Activated CD4-positive, alpha-beta T cell treated with anti-CD3 and anti-CD28 coated beads, Interleukin-2, amount 50 U/mL, for 1 hour (primary cell): ENCODE results near the gene NUP107.

Source experiments
- DNase-seq: peaks from one replicate; pipeline ENCODE4 v3.0.0-alpha.2; 2020

Gene NUP107

GRCh38 chr12:68776976-68777610 is 90.3 kb downstream of the NUP107 start:
- no peak for DNase-seq

- DNase-seq, result no peak
These were observed 92.5 kb downstream of the NUP107 start for GRCh38 chr12:68779280-68779679.

GRCh38 chr12:68780731-68781130 is 94.0 kb downstream of the NUP107 start:
- DNase-seq, result no peak

GRCh38 chr12:68781728-68782127 is 95.0 kb downstream of the NUP107 start:
- no peak for DNase-seq

DNA sequence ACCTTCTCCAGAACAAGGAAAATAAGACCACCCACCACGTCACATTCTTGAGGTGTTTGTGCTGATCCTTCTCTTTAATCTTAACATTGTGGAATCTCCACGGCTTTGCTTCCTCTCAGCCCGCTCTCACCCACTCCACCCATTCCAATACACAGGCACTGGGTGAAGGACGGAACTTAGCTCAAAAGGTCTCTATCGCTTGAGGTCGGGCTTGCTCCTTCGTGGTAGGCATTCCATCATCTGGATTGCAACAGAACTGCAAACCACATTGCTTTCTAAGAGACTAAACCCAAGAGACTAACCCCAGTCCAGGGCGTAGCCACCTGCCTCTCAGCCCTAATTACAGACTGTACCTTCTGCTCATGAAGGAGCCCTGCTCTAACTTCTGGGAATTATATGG is 97.2 kb downstream of the NUP107 start:
- no peak for DNase-seq

DNA sequence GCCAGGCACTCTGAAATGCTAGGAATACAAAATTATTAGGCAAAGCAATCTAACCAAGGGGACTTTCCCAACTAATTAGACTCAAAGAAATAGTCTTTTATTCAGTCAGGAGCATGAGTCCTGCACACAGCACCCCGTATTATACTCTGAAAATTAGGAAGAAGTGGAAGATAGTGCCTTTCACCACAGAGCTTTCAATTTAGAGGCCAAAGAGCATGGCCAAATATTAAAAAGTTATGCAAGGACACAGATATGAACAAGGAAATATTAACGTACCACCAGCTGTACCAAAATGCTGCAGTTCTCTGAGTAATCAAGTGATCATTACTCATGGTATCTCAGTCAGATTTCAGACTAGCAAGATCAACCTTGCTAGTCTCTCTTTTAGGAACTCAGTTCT is 98.6 kb downstream of the NUP107 start:
- no peak for DNase-seq

DNA sequence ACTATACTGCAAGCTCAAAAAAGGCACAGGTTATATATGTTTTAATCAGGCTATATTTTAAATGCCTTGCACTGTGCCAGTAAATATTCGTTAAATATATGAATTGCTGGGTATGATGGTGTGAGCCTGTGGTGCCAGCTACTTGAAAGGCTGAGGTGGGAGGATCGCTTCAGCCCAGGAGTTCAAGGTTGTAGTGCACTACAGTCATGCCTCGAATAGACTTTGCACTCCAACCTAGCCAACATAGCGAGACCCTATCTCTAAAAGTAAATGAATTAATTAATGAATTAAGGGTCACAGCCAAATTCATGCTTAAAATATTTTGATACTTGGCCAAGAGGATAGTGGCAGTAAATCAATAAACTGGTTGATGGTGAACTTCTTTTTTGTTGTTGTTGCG is 99.0 kb downstream of the NUP107 start:
- DNase-seq, result no peak

DNA sequence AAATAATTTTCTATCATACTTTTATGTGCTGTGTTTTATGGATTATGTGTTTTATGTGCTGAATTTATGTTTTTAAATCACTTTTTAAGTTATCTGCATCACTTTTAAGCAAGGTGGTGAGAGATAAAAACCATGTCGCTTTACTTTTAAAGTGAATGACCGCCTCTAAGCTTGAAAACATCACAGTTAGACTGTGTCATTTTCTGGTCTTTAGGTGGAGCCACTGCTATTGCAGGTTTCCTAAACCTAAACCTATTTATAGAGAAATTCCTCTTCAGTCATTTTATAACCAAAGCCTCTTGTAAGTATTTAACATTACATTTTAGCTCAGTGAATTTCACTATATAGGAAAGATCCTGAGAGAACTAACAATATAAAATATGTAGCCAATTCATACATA is 100.2 kb downstream of the NUP107 start:
- no peak for DNase-seq

GRCh38 chr12:68788554-68789143 is 101.9 kb downstream of the NUP107 start:
- DNase-seq, result no peak

DNA sequence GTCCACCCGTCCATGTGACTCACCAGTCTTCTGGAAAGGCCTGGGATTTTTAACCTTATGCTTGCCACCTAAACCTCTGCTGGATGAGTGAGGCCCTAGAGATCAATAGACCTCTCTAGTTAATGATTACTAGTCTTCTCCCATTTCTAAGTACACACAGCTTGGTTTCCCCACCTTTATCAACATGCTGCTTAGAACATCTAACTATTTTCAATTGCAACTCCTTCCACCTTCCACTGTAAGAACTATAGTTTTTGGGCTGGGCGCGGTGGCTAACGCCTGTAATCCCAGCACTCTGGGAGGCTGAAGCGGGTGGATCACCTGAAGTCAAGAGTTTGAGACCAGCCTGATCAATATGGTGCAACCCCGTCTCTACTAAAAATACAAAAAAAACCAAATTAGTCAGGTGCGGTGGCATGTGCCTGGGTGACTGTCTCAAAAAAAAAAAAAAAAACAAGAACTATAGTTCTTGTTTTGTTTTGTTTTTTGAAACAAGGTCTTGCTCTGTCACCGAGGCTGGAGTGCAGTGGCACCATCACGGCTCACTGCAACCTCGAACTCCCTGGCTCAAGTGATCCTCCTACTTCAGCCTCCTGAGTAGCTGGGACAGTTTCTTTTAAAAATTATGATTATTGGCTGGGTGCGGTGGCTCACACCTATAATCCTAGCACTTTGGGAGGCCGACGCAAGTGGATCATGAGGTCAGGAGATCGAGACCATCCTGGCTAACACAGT is 102.5 kb downstream of the NUP107 start:
- no peak for DNase-seq

DNA sequence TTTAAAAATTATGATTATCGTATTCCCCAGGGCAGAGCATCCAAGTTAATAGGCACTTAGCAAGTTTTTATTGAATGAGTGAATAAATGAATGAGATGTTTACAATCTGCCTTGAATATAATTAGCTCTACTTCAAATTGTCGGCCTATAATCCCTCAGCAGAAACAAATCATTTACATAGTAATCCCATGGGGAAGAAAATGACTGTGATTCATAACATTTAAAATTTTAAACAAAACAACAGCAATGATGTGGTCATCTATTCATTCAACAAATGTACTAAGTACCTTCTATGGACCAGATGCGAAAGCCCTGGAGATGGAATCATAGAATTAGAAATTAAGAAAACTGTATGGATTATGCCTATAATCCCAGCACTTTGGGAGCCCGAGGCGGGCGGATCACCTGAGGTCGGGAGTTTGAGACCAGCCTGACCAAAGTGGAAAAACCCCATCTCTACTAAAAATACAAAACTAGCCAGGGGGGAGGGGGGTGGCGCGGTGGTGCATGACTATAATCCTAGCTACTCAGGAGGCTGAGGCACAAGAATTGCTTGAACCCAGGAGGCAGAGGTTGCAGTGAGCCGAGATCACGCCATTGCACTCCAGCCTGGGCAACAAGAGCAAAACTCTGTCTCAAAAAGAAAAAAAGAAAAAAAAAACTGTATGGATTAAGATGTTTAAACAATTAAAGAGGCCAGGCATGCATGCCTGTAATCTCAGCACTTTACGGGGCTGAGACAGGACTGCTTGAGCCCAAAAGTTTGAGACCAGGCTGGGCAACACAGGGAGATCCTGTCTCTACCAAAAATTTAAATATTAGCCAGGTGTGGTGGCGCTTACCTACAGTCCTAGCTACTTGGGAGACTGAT is 103.5 kb downstream of the NUP107 start:
- no peak for DNase-seq

- no peak for DNase-seq
These were observed 104.1 kb downstream of the NUP107 start for GRCh38 chr12:68790952-68791234.

GRCh38 chr12:68791897-68792481 is 105.2 kb downstream of the NUP107 start:
- no peak for DNase-seq

DNA sequence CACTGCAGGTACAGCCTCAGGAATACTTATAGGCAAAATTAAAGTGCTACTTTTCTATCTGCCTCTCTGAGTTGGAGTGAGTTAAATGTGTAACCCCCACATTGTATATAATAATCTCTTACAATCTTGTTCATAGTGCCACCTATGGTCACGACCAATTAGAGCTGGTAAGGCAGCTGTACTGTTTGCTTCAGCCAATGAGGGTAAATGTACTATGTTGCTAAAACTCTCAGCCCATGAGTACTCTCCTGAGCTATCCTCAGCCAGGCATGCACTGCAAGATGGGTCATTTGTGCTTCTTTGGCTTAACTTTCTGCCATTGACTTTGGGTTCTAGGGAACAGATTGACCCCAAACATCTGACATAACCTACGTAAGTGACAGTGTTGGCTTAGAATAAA is 106.2 kb downstream of the NUP107 start:
- DNase-seq, result no peak

DNA sequence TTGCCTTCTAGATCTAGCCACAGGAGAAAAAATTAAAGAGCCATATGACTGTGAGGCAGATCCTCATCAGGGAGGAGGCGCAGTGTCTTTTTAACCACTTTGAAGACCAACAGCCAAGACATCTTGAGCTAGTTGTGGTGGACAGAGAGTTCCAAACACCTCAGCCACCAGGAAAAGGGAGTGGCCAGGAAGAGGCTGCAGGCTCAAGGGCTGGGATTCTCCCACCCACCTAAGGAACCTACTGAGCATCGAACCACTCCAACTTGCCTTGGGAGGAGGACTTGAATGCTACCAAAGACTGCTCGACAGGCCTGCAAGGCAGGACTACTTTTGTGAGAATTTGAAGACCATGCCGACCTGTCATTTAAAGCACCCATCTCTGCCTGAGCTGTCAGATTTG is 106.7 kb downstream of the NUP107 start:
- no peak for DNase-seq

DNA sequence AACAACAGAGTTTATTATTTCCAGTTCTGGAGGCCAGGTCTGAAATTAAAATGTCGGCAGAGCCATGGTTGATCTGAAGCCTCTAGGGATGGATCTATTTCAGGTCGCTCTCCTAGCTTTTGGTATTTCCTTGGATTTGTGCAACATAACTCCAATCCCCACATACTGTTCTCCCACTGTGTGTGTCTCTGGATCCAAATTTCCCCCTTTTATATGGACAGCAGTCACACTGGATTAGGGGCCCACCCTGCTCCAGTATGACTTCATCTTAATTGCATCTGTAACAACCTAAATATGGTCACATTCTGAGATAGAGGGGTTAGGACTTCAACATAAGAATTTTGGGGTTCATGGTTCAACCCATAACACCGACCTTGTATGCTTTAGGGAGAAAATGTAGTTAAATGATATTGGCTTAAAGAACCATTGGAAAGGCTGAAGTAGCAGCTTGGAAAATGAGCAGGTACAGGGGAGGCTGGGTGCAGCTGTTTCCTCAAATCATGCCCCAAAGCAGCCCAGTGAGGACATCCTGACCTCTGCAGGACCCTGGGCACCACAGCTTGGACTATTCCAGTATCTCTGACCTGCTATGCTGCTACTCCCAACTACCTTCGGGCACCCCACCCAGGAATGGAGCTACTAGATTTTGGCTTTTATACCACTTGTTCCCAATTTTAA is 107.3 kb downstream of the NUP107 start:
- DNase-seq, result no peak

DNA sequence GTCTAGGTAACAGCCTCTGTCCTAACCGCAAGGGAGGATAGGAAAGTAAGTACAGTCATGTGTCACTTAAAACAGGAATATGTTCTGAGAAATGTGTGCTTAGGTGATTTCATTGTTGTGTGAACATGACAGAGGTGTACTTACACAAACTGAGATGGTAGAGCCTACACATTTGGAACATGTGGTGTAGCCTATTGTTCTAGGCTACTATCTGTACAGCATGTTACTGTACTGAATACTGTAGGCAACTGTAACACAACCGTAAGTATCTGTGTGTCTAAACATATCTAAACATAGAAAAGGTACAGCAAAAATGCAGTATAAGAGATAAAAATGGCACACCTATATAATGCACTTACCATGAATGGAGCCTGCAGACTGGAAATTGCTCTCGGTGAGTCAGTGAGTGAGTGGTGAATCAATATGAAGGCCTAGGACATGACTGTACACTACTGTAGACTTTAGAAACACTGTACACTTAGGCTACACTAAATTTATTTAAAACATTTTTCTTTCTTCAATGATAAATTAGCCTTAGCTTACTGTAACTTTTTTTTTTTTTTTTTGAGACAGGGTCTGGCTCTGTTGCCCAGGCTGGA is 108.0 kb downstream of the NUP107 start:
- no peak for DNase-seq
